PC-3 (cell line): ENCODE data around the gene CHRM4. TPM values are rescaled to one million over a fixed set of nuclear protein-coding genes. Genes with fewer than 3 reads are reported as not detected.

ENCODE experiments used
- ATAC-seq: fragments of 200-7000 bp; cut with Tn5 transposase; 2 replicates; pipeline ENCODE4 v1.9.1; 2020; ENCODE audit warnings: mild to moderate bottlenecking, moderate library complexity
- Bru-seq: library from RNA; stranded (reverse); fragments of 400-500 nt; gene quantifications from one replicate; lab custom pipeline; 2021; lab: Mats Ljungman, UMichigan
- BruChase-seq, 2 experiments: library from RNA; stranded (reverse); fragments of 400-500 nt; gene quantifications; one replicate each; lab custom pipeline; 2021; lab: Mats Ljungman, UMichigan
- BruUV-seq: library from RNA; stranded (reverse); fragments of 400-500 nt; replicated peaks from 2 replicates; lab custom pipeline; 2021; lab: Mats Ljungman, UMichigan
- CTCF ChIA-PET: fragments of 300-600 bp; sonication (Branson Sonifier 250); formaldehyde crosslinking; loops from one replicate; lab custom pipeline; 2022; ENCODE audit warnings: antibody characterized with exemption; lab: Charles Lee
- POLR2A ChIA-PET: fragments of 300-600 bp; sonication (Branson Sonifier 250); formaldehyde crosslinking; loops from one replicate; lab custom pipeline; 2022; ENCODE audit warnings: antibody characterized with exemption; ENCODE audit not compliant: unreplicated experiment; lab: Charles Lee
- DNase-seq: peaks from one replicate; pipeline ENCODE4 v3.0.0-alpha.2; 2015
- H2AFZ ChIP-seq: fragments of 300-600 bp; sonication (generic); 2 replicates; pipeline ENCODE4 v1.6.0; 2016; ENCODE audit warnings: antibody characterized with exemption, low read length
- H3F3A ChIP-seq: fragments of 300-600 bp; sonication (generic); one replicate; pipeline ENCODE4 v1.6.0; 2017; ENCODE audit warnings: antibody characterized with exemption, low read length, control low read depth, mild to moderate bottlenecking; ENCODE audit not compliant: unreplicated experiment
- H3K27ac ChIP-seq: fragments of 300-600 bp; sonication (generic); 2 replicates; pipeline ENCODE4 v1.5.1; 2016; ENCODE audit warnings: mild to moderate bottlenecking, low read length
- H3K27me3 ChIP-seq: fragments of 300-600 bp; sonication (generic); 2 replicates; pipeline ENCODE4 v1.6.1; 2016; ENCODE audit warnings: low read length, mixed read lengths
- H3K36me3 ChIP-seq: fragments of 300-600 bp; sonication (generic); 2 replicates; pipeline ENCODE4 v1.6.1; 2016; ENCODE audit warnings: low read depth, mixed run types, low read length, mixed read lengths
- H3K4me1 ChIP-seq: fragments of 300-600 bp; sonication (generic); 2 replicates; pipeline ENCODE4 v1.5.1; 2016; ENCODE audit warnings: low read length; ENCODE audit not compliant: insufficient read depth
- H3K4me2 ChIP-seq: fragments of 300-600 bp; sonication (generic); 2 replicates; pipeline ENCODE4 v1.6.0; 2016; ENCODE audit warnings: low read length
- H3K4me3 ChIP-seq: fragments of 300-600 bp; sonication (generic); 2 replicates; pipeline ENCODE4 v1.5.1; 2016; ENCODE audit warnings: mild to moderate bottlenecking, low read length, mixed read lengths
- H3K79me2 ChIP-seq: fragments of 300-600 bp; sonication (generic); 2 replicates; pipeline ENCODE4 v1.6.1; 2017; ENCODE audit warnings: low read length, mixed read lengths
- H3K9ac ChIP-seq: fragments of 300-600 bp; sonication (generic); 2 replicates; pipeline ENCODE4 v1.6.0; 2016; ENCODE audit warnings: mild to moderate bottlenecking, low read length
- H3K9me2 ChIP-seq: fragments of 300-600 bp; sonication (generic); replicated peaks from 2 replicates; pipeline ENCODE4 v1.6.1; 2016; ENCODE audit warnings: mixed run types, low read length, mixed read lengths
- H3K9me3 ChIP-seq: fragments of 300-600 bp; sonication (generic); 2 replicates; pipeline ENCODE4 v1.6.1; 2016; ENCODE audit warnings: low read length, mixed read lengths
- H4K20me1 ChIP-seq: fragments of 300-600 bp; sonication (generic); 2 replicates; pipeline ENCODE4 v1.6.1; 2016; ENCODE audit warnings: low read length, mixed read lengths
- CTCF ChIP-seq: fragments of 300-600 bp; sonication (generic); conservative IDR thresholded peaks from 2 replicates; pipeline ENCODE4 v1.5.1; 2017; ENCODE audit warnings: antibody characterized with exemption, low read depth, mild to moderate bottlenecking, low read length
- EZH2 ChIP-seq: fragments of 300-600 bp; sonication (generic); IDR thresholded peaks from one replicate; pipeline ENCODE4 v1.6.1; 2017; ENCODE audit warnings: antibody characterized with exemption, mild to moderate bottlenecking, low read length; ENCODE audit not compliant: unreplicated experiment
- EZH2phosphoT487 ChIP-seq: fragments of 300-600 bp; sonication (generic); IDR thresholded peaks from 2 replicates; pipeline ENCODE4 v1.6.1; 2018; ENCODE audit warnings: mild to moderate bottlenecking, antibody characterized with exemption, low read length, borderline replicate concordance
- intact Hi-C: fragments of 100-400 bp; cut with micrococcal nuclease; formaldehyde crosslinking; loops from 2 replicates; pipeline ENCODE4 v1.9.0; 2023
- long read RNA-seq: library from polyadenylated mRNA; unstranded; transcript quantifications from one replicate; pipeline ENCODE4 v2.0.0, GENCODE V29; 2021; ENCODE audit not compliant: unreplicated experiment
- total RNA-seq: library from RNA; depleted of rRNA; stranded (reverse); fragments of >200 nt; gene quantifications from 2 replicates; pipeline ENCODE4 v1.2.3, GENCODE V29; 2014; rRNA removed

CHRM4 gene
- total RNA-seq: not detected in 2 replicates
- percentile 27 among the genes with signal in this experiment for Bru-seq, nascent RNA
- BruChase-seq, experiment 1, labeled RNA remaining after a 6-hour chase: percentile 29 among the genes with signal in this experiment
- percentile 13 among the genes with signal in this experiment for BruChase-seq, experiment 2, labeled RNA remaining after a 2-hour chase
- long read RNA-seq: 0 reads

DNA sequence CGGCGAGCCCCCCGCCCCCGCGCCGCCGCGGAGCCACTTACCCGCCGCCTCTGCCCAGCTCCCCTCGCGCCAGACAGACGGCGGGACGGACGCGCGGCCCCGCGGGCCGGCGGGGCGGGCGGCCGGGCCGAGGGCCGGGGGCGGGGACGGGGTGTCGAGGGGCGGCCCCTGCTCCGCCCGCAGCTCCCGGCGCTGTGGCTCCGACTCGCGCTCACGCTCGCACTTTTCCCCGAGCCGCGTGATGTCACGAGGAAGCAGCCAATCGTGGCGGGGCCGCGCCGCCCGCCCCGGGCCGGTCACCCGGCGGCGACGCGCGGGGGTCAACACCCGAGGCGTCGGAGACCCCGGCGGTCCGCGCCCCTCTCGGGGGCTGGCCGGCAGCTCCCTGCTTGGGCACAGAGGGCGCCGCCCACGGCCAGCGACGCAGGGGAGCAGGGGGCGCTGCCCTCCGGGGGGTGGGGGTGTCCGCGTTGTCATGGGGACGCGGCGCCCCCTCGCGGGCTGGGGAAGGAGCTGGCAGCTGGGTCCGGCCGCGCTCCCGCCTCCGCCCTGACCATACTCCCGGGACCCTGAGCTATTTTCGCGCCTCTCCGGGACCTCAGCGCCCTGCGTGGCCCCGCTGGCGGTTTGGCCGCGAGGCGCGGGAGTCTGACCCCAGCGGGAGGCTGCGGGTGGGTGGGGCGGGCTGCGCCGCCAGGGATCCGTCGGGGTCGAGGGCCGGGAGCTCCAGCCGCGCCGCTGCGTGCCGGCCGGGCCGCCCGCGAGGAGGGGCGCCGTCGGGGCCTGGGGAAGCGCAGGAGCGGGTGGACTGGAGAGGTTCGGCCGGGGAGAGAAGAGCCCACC is at the start of gene CHRM4:
TSS of gene CHRM4 (minus strand) at position 199 of the 843 bp plus-strand sequence. CDS start 5,219 bp downstream, outside the sequence.
- Histone ChIP-seq H2AFZ (no peak within 1 kb of the TSS), H3K9ac (no peak within 1 kb of the TSS)

GRCh38 chr11:46438211-46438610 is 46.6 kb upstream of the CHRM4 start:
- POLR2A ChIA-PET: no interaction called here
- H3K9ac ChIP-seq: no peak overlapping the region
- H3K27me3 ChIP-seq: no peaks in the 10 kb centered on the region
- H3K79me2 ChIP-seq: no peaks in the 10 kb centered on the region
- no peaks in the 10 kb centered on the region for H3K9me2 ChIP-seq
- H3K27ac ChIP-seq: no peak overlapping the region
- CTCF ChIA-PET: no interaction called here
- H4K20me1 ChIP-seq: no peaks in the 10 kb centered on the region
- ATAC-seq (no peak), DNase-seq (no peak)
- TF ChIP-seq EZH2phosphoT487: no peak
- TF ChIP-seq CTCF: no peak
- TF ChIP-seq EZH2: no peak
- no peaks in the 10 kb centered on the region for H3K9me3 ChIP-seq
- intact Hi-C loops: no loop called here
- H2AFZ ChIP-seq: no peak overlapping the region
- H3K4me2 ChIP-seq: no peak overlapping the region
- no TSS peak for BruUV-seq
- H3K4me3 ChIP-seq: no peak overlapping the region
- peaks cover 4% of the 10 kb centered on the region for H3K36me3 ChIP-seq
- H3K4me1 ChIP-seq: no peaks in the 10 kb centered on the region
- H3F3A ChIP-seq: no peaks in the 10 kb centered on the region

More for the DNA sequence above, at the start of gene CHRM4:
- ChIA-PET POLR2A (no interaction called here), CTCF (interaction anchor here (0.6 kb wide), 5 partner anchors 22 to 268 kb away, joined by 3 to 11 read pairs (median 5); no protein-coding TSS in a partner anchor)
- DNase-seq: no peak
- Histone ChIP-seq H3K27ac (no peak within 1 kb of the TSS), H3K9me3 (no peaks in the 10 kb centered on the region), H3K36me3 (no peaks in the 10 kb centered on the region), H3K79me2 (no peaks in the 10 kb centered on the region), H3K27me3 (peaks cover 29% of the 10 kb centered on the region), H4K20me1 (no peaks in the 10 kb centered on the region), H3K4me2 (peak within 1 kb of the TSS; percentile 71; the same call in 1 of the 2 replicates), H3K4me3 (peak within 1 kb of the TSS; percentile 37; the same call in 1 of the 2 replicates), H3K4me1 (peaks cover 16% of the 10 kb centered on the region; the same call in 1 of the 2 replicates), H3F3A (no peaks in the 10 kb centered on the region), H3K9me2 (no peaks in the 10 kb centered on the region)
- BruUV-seq: no TSS peak
- intact Hi-C loops: no loop called here
- ATAC-seq: peak; percentile 7; the same call in 1 of the 2 replicates
- peak; percentile 36; the same call in 1 of the 2 replicates for TF ChIP-seq CTCF
- no peak for TF ChIP-seq EZH2phosphoT487
